ENCODE data around the gene MAP3K4. TPM values are rescaled to one million over a fixed set of nuclear protein-coding genes. Genes with fewer than 3 reads are reported as not detected.

The MAP3K4 gene
- total and polyA plus RNA-seq, 2 of the 4 experiments (the other 2 are of a cell fraction): 11.5 to 20.4 TPM

- peaks cover 32% of the 10 kb centered on the region for H3K4me1 ChIP-seq (ENCODE audit: control insufficient read depth, insufficient read depth, low read length)
- no peak overlapping the region for H3K56ac ChIP-seq (ENCODE audit: extremely low read depth, insufficient read depth, low read length)
- CTCF ChIA-PET: interaction anchor here (1.1 kb wide), 1 partner anchor 19 kb away, joined by 6 read pairs; no protein-coding TSS in a partner anchor
- H3K27ac ChIP-seq (ENCODE audit: insufficient read depth, low read length): peak overlapping the region; percentile 83; the same call in 1 of the 2 replicates
- no peaks in the 10 kb centered on the region for H3K9me1 ChIP-seq (ENCODE audit: insufficient read depth, low read length)
- dilution Hi-C loops (cut with HindIII; ENCODE audit: low sequenced_read_pairs, unreplicated experiment): no loop called here
- no peak overlapping the region for H2AK5ac ChIP-seq (ENCODE audit: low read depth, low read length)
- H2BK5ac ChIP-seq (ENCODE audit: low read depth, low read length, poor library complexity, severe bottlenecking): peak overlapping the region; percentile 59
- no TSS peak for BruUV-seq (replicated peaks)
- no peak overlapping the region for H2AK9ac ChIP-seq (replicated peaks; ENCODE audit: low read depth, low read length, poor library complexity)
- H3K4me3 ChIP-seq (ENCODE audit: insufficient read depth, low read depth, low read length): no peak overlapping the region
- peak overlapping the region; percentile 26; the same call in 1 of the 2 replicates for H3K4ac ChIP-seq (ENCODE audit: low read depth, low read length)
- no peaks in the 10 kb centered on the region for H3K27me3 ChIP-seq (ENCODE audit: control insufficient read depth, insufficient read depth, low read length)
- peak; percentile 97 for DNase-seq
- peak overlapping the region; percentile 46; the same call in 1 of the 2 replicates for H2BK20ac ChIP-seq (ENCODE audit: low read depth, low read length)
- peak; percentile 36; the same call in 1 of the 2 replicates for TF ChIP-seq MAZ (IDR thresholded peaks at IDR 0.05; ENCODE audit: borderline replicate concordance, low read depth, low read length)
- TF ChIP-seq, protein P1, sequence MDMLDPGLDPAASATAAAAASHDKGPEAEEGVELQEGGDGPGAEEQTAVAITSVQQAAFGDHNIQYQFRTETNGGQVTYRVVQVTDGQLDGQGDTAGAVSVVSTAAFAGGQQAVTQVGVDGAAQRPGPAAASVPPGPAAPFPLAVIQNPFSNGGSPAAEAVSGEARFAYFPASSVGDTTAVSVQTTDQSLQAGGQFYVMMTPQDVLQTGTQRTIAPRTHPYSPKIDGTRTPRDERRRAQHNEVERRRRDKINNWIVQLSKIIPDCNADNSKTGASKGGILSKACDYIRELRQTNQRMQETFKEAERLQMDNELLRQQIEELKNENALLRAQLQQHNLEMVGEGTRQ (IDR thresholded peaks at IDR 0.05; ENCODE audit: low read depth, low read length): peak; percentile 78
- peak; percentile 13 for TF ChIP-seq RCOR1 (IDR thresholded peaks at IDR 0.05; ENCODE audit: insufficient replicate concordance, low read length)
- no peak for TF ChIP-seq POLR2A (IDR thresholded peaks at IDR 0.05; ENCODE audit: low read depth, low read length)
- no peak overlapping the region for H2BK15ac ChIP-seq (ENCODE audit: low read depth, low read length)
- in situ Hi-C loops (cut with MboI; ENCODE audit: low sequenced_read_pairs): no loop called here
- H3K9me3 ChIP-seq (ENCODE audit: control insufficient read depth, insufficient read depth, low read length): no peaks in the 10 kb centered on the region
- H3K9ac ChIP-seq (ENCODE audit: low read depth, low read length): no peak overlapping the region
- no peak overlapping the region for H4K8ac ChIP-seq (ENCODE audit: low read depth in 2 of 2, low read length in 2 of 2)
- H4K91ac ChIP-seq (ENCODE audit: insufficient read depth, low read depth, low read length): no peak overlapping the region
- peak; percentile 31 for ATAC-seq (ENCODE audit: low read depth)
- intact Hi-C loops (cut with micrococcal nuclease): loop anchor here (5.0 kb wide), 1 partner anchor 298 kb away; the partner anchor contains the start of gene AGPAT4
- H3K18ac ChIP-seq (ENCODE audit: low read depth, low read length): peak overlapping the region; percentile 22; the same call in 1 of the 2 replicates
- no peak overlapping the region; the same call in 1 of the 2 replicates for H3K14ac ChIP-seq (replicated peaks; ENCODE audit: low read depth, low read length)
- no peaks in the 10 kb centered on the region for H3K79me1 ChIP-seq (ENCODE audit: low read depth in 1 of 2, low read length in 2 of 2)
- peak overlapping the region; percentile 35 for H2AFZ ChIP-seq (replicated peaks; ENCODE audit: low read length, poor library complexity)
- POLR2A ChIA-PET (ENCODE audit: unreplicated experiment): no interaction called here
- no peaks in the 10 kb centered on the region for H4K20me1 ChIP-seq (ENCODE audit: insufficient read depth, low read length)
- H2BK120ac ChIP-seq (ENCODE audit: low read depth, low read length): peak overlapping the region; percentile 29; the same call in 1 of the 2 replicates
- H3K4me2 ChIP-seq (ENCODE audit: low read depth, low read length): peak overlapping the region; percentile 72; the same call in 1 of the 2 replicates
- H3K23ac ChIP-seq (ENCODE audit: low read depth, low read length): no peak overlapping the region
- H3K36me3 ChIP-seq (ENCODE audit: control insufficient read depth, insufficient read depth, low read length): no peaks in the 10 kb centered on the region
- H4K5ac ChIP-seq (ENCODE audit: low read depth, low read length): 0 out of 2 replicates have a peak overlapping the region, but pooled peaks have one; percentile 25
- 4% methylated on average over 4 of the region's 9 CpGs; no CpG with 5 or more reads in 1 of the 2 experiments for WGBS, 2 experiments (ENCODE audit: extremely low coverage in 2 of 2, insufficient read length in 1 of 2)
Measured at GRCh38 chr6:160974304-160974771, 17.2 kb upstream of the MAP3K4 start.
